ENCODE results near the gene MRPS6.

The MRPS6 gene

DNA sequence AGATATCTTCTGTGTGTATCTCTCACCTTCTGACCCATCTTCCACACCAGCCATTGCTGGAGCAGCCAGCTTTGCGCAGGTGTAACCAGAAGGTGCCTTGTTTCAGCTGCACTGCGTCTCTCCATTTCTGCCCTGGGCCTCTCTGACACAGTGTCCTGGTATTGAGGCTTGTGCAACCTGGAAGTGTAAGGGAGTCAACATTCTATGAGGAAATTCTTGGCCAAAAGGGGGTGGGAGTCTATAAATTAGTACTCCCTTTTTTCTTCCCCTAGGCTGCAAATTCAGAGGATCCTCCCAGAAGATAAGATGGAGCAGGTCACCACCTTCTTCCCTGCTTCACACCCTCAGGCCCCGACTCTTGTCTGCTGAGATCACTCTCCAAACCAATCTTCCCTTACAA, 109.1 kb downstream of the MRPS6 start:
- no peak for DNase-seq

GRCh38 chr21:34183331-34183928, 110.1 kb downstream of the MRPS6 start:
- no peak for DNase-seq

DNA sequence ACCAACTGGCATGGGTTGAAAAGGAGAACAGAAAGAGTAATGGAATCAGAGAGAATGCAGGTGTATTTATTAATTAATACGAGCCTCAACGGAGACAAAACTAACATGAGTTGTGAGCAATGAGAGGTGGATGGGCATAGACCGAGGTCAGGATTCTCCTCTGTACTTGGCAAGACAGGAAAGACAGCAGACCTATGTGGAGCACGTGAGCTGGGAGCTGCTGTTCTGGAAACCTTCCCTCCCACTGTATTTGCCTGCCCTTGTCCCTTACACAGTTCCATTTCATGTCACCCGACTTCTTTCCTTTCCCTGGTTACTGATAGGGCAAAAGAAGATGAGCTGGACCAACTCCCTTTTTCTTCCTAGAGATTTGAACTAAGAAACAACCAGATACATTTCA, 110.9 kb downstream of the MRPS6 start:
- DNase-seq, result no peak

GRCh38 chr21:34185026-34185750, 111.8 kb downstream of the MRPS6 start:
- DNase-seq, result no peak

DNA sequence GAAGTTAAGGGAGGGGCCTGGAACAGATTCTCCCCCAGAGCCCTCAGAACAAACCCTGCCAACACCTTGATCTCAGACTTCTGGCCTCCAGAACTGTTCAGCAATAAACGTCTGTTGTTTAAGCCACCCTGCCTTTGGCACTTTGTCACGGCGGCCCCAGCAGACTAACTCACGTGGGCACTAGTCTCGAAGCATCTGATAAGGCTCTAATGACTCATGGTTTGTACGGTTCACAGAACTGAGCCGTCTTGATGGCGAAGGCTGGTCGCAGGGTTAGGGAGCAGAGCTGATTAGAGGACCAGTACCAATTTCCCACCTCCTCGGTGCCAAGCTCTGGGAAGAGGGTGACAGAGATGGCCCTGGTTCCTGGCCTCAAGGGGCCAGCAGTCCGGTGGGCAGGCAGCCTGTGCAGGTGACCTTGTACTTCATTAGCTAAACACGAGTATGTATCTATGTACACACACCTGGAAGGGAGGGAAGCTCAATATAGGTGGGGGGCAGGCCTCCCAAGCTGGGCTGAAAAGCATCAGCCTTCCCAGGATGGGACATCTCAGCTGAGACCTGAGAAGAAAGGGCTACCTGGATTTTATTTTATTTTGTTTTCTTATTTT, 112.8 kb downstream of the MRPS6 start:
- DNase-seq, result no peak

GRCh38 chr21:34187935-34188334, 114.6 kb downstream of the MRPS6 start:
- DNase-seq, result no peak

GRCh38 chr21:34189506-34189905, 116.1 kb downstream of the MRPS6 start:
- no peak for DNase-seq

- DNase-seq, result no peak
Measured at GRCh38 chr21:34190576-34191321, 117.4 kb downstream of the MRPS6 start.

- no peak for DNase-seq
Measured at GRCh38 chr21:34191876-34192275, 118.5 kb downstream of the MRPS6 start.

Measured in NCI-H345 (cell line).